Measurements from ENCODE around the gene RPS6KA4.

DNA sequence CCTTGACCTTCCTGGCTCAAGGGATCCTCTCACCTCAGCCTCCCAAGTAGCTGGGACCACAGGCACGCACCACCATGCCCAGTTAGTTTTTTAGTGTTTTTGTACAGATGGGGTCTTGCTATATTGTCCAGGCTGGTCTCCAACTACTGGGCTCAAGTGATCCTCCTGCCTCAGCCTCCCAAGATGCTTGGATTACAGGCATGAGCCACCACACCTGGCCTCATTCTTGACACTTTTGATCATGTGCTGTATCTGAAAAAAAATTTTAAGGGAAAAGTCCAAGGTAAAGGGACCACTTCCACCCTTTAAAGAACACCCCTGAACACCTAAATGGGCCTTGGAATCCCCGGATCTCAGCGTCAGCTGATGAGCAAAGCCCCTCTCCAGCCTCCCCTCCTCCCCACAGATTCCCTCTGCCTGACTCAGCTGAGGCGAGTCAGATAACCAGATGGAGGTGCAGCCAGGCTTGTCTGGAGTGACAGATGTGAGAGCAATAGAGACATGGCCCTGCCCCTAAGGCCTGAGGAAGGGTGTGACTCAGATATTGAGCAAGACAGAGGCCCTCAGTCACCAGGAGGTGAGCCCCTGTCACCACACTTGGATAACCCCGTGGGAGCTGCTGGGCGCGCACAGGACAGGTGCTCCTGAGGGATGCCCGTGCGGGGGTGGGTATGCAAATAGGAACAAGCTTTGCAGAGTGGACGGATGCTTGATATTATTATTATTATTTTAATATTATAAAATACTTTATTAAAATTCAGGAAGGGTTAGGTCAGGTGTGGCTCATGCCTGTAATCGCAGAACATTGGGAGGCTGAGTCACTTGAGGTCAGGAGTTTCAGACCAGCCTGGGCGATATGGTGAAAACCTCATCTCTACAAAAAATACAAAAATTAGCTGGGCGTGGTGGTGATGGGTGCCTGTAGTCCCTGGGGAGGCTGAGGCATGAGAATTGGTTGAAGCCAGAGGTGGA lies 23.9 kb upstream of the RPS6KA4 start:
- TF ChIP-seq SP1 (IDR thresholded peaks at IDR 0.05; ENCODE audit: low read depth) (no peak), POLR2AphosphoS5 (IDR thresholded peaks at IDR 0.05; ENCODE audit: low read depth, low read length) (peak; percentile 72; the same call in 1 of the 2 replicates), TCF7L2 (IDR thresholded peaks at IDR 0.05; ENCODE audit: borderline replicate concordance, extremely low read depth, insufficient read depth, insufficient read length) (peak; percentile 61)
- TF ChIP-seq, protein P1, sequence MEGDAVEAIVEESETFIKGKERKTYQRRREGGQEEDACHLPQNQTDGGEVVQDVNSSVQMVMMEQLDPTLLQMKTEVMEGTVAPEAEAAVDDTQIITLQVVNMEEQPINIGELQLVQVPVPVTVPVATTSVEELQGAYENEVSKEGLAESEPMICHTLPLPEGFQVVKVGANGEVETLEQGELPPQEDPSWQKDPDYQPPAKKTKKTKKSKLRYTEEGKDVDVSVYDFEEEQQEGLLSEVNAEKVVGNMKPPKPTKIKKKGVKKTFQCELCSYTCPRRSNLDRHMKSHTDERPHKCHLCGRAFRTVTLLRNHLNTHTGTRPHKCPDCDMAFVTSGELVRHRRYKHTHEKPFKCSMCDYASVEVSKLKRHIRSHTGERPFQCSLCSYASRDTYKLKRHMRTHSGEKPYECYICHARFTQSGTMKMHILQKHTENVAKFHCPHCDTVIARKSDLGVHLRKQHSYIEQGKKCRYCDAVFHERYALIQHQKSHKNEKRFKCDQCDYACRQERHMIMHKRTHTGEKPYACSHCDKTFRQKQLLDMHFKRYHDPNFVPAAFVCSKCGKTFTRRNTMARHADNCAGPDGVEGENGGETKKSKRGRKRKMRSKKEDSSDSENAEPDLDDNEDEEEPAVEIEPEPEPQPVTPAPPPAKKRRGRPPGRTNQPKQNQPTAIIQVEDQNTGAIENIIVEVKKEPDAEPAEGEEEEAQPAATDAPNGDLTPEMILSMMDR (IDR thresholded peaks at IDR 0.05 in 2 of 3, conservative IDR thresholded peaks at IDR 0.05 in 1 of 3; ENCODE audit: borderline replicate concordance in 1 of 3, insufficient read depth in 1 of 3, low read depth in 2 of 3, low read length in 2 of 3) = no peak

Measured in HCT116 (cell line).